Measurements from ENCODE around the gene CABCOCO1. TPM values are rescaled to one million over a fixed set of nuclear protein-coding genes. Genes with fewer than 3 reads are reported as not detected.

CABCOCO1 gene
- total and polyA plus RNA-seq, 2 of the 13 experiments (the other 11 are each of a cell fraction or from before 2014, with no cell fraction given) = not detected

- no peak for FAIRE-seq
- Histone ChIP-seq H3K4me2 (ENCODE audit: low read depth, low read length) (no peak overlapping the region), H3K4me3 (replicated peaks in 1 of 3; ENCODE audit: insufficient read depth in 1 of 3, low read depth in 2 of 3, low read length in 3 of 3) (no peak overlapping the region), H3K79me2 (ENCODE audit: insufficient read depth, low read length) (no peaks in the 10 kb centered on the region), H3K9ac (ENCODE audit: insufficient read depth, low read depth, low read length) (no peak overlapping the region), H3K4me1 (ENCODE audit: insufficient read depth, low read length) (no peaks in the 10 kb centered on the region), H3K36me3 (replicated peaks in 1 of 2; ENCODE audit: control insufficient read depth in 1 of 2, insufficient read depth in 2 of 2, low read length in 2 of 2) (no peaks in the 10 kb centered on the region), H3K27ac (ENCODE audit: extremely low read length, insufficient read depth, low read length) (no peak overlapping the region), H2AFZ (ENCODE audit: low read length) (no peak overlapping the region), H3K9me3 (ENCODE audit: low read length) (no peaks in the 10 kb centered on the region), H3K27me3 (ENCODE audit: control insufficient read depth in 1 of 2, insufficient read depth in 2 of 2, low read length in 2 of 2) (no peaks in the 10 kb centered on the region), H4K20me1 (ENCODE audit: insufficient read depth, low read length) (no peaks in the 10 kb centered on the region)
- BruUV-seq (replicated peaks) = no TSS peak
- CTCF ChIA-PET (ENCODE audit: low intra/inter-chr PET ratio, low total read pairs) = no interaction called here
- ATAC-seq = no peak
- POLR2A ChIA-PET = no interaction called here
- WGBS (ENCODE audit: low lambda C conversion rate) = 18% methylated on average over 9 of the region's 9 CpGs
- no peak for TF ChIP-seq ARNT (IDR thresholded peaks at IDR 0.05)
- no peak for TF ChIP-seq NR2F2 (IDR thresholded peaks at IDR 0.05; ENCODE audit: borderline replicate concordance, low read depth)
- no peak for TF ChIP-seq PLRG1 (conservative IDR thresholded peaks at IDR 0.05)
- TF ChIP-seq NR3C1 (CRISPR knock-in tag; IDR thresholded peaks at IDR 0.05) = no peak
- no peak for TF ChIP-seq STAT5B (CRISPR knock-in tag; IDR thresholded peaks at IDR 0.05)
- no peak for TF ChIP-seq GRHL1 (CRISPR knock-in tag; conservative IDR thresholded peaks at IDR 0.05)
- TF ChIP-seq CTCF (CRISPR knock-in tag; IDR thresholded peaks at IDR 0.05) = no peak
- TF ChIP-seq TOPORS (CRISPR knock-in tag; IDR thresholded peaks at IDR 0.05) = no peak
- no peak for TF ChIP-seq NRL (CRISPR knock-in tag; IDR thresholded peaks at IDR 0.05; ENCODE audit: borderline replicate concordance)
- no peak for TF ChIP-seq ZBTB49 (CRISPR knock-in tag; IDR thresholded peaks at IDR 0.05; ENCODE audit: borderline replicate concordance)
- no peak for TF ChIP-seq ZNF841 (CRISPR knock-in tag; IDR thresholded peaks at IDR 0.05; ENCODE audit: borderline replicate concordance)
- TF ChIP-seq HMGXB4 (CRISPR knock-in tag; IDR thresholded peaks at IDR 0.05; ENCODE audit: borderline replicate concordance in 1 of 2, low read depth in 1 of 2) = no peak
- no peak for TF ChIP-seq ONECUT2 (CRISPR knock-in tag; IDR thresholded peaks at IDR 0.05)
- TF ChIP-seq ZNF781 (CRISPR knock-in tag; IDR thresholded peaks at IDR 0.05; ENCODE audit: borderline replicate concordance, not compliant biosample characterization) = no peak
- TF ChIP-seq ZKSCAN5 (CRISPR knock-in tag; IDR thresholded peaks at IDR 0.05) = no peak
- DNase-seq (ENCODE audit: low spot score) = no peak
- intact Hi-C loops (cut with micrococcal nuclease; ENCODE audit: unreplicated experiment) (no loop called here), in situ Hi-C loops (cut with HindIII; ENCODE audit: extremely low pct_ligation_motif_present, low pct_unique_long_range_greater_than_20kb) (no loop called here)
Measured at GRCh38 chr10:61765176-61766087, 102.7 kb downstream of the CABCOCO1 start.

Measured in HepG2 (cell line).